ENCODE results near the gene ING5. TPM values are rescaled to one million over a fixed set of nuclear protein-coding genes. Genes with fewer than 3 reads are reported as not detected.

ING5 gene
- total RNA-seq, 1 donor from 2014 or later = 19.7 TPM

- FAIRE-seq (no peak), DNase-seq (ENCODE audit: low read depth) (no peak)
- Histone ChIP-seq H3K4me3 (ENCODE audit: low read depth, low read length) (no peak overlapping the region), H3K27me3 (ENCODE audit: control insufficient read depth, insufficient read depth, low read length) (no peaks in the 10 kb centered on the region), H3K36me3 (ENCODE audit: control insufficient read depth, insufficient read depth, low read length) (peaks cover 27% of the 10 kb centered on the region)
- TF ChIP-seq CTCF (IDR thresholded peaks at IDR 0.05; ENCODE audit: insufficient read depth, low read length, severe bottlenecking) = no peak
Measured at GRCh38 chr2:241670333-241671110, 31.3 kb upstream of the ING5 start.

DNA sequence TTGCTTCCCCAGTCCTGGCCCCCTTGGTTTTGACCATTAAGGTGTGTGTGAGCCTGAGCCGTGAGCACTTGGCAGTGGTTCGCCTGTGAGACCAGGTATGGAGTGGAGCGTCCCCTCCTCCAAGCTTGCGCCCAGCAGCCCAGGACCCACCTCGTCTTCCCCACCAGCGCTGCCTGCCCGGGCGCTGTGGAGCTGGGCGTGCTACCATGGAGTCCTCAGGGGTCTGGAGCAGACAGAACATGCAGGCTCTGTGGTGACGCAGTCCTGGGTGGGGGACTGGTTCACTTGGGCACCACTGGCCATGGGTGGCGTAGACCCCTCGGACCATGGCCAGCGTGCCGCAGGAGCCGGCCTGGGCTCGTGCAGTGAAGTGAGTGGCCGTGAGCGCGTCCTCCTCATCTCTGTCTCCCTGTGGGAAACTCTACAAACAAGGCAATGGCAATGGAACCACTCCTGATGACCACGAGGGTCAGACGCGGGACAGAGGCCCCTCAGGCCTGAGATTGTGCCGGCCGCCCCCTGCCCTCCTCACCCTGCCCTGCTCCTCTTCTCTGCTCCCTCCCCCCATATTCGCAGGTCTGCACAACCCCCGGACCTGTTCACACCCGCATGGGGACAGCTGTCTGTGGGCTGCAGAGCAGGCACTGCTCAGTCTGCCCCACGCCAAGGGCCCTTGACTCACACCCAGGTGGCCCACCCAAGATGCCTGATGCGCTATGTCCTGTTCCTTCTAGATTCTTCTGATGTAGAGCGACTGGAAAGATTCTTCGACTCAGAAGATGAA, 30.2 kb upstream of the ING5 start:
- Histone ChIP-seq H3K27me3 (ENCODE audit: control insufficient read depth, insufficient read depth, low read length) (no peaks in the 10 kb centered on the region), H3K36me3 (ENCODE audit: control insufficient read depth, insufficient read depth, low read length) (peaks cover 24% of the 10 kb centered on the region), H3K4me3 (ENCODE audit: low read depth, low read length) (no peak overlapping the region)
- no peak for TF ChIP-seq CTCF (IDR thresholded peaks at IDR 0.05; ENCODE audit: insufficient read depth, low read length, severe bottlenecking)
- no peak for DNase-seq (ENCODE audit: low read depth)
- FAIRE-seq = peak; percentile 60

DNA sequence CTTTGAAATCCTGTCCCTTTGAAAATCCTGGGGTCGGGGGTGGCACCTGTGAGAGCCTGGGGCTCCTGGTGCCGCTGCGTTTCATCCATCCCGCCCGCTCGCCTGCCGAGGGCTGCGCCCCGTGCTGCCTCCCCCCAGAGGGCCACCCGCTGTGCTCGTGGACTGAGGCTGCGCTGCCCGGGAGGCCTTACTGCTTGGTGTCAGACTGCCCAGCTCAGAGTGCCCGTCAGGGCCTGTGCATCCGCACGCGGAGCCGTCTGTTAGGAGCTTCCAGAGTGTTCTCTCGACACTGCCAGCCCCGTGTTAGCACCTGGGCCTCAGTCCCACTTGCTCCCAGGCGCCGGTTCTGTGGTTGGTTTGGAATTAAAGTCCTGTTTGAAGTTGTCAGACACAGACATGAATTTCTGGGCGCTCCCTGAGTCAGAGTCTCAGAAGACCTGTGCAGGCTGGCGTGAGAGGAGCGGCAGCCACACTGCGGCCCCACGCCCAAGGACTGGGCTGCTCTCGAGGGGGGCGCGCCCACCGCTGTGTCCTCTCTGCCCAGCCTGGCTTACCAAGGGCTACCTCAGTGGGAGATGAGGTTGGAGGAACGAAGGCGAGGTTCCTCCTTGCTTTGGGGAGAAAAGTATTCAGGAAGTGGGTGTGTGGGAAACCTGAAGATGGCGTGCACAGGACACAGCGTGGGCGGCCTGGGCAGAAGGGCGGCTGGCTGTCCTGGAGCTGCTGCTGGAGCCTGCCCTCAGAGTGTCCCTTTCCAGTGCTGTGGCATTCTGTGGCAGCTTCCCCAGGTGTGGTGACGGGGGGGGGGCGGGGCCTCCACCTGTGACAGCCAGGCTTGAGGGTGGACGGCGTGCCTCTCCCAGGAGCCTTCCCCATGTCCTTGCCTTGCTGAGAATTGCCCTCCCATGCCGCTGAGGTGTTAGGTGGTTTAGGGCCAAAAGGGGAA, 29.3 kb upstream of the ING5 start:
- DNase-seq (ENCODE audit: low read depth) = no peak
- FAIRE-seq = no peak
- Histone ChIP-seq H3K27me3 (ENCODE audit: control insufficient read depth, insufficient read depth, low read length) (no peaks in the 10 kb centered on the region), H3K36me3 (ENCODE audit: control insufficient read depth, insufficient read depth, low read length) (peaks cover 23% of the 10 kb centered on the region), H3K4me3 (ENCODE audit: low read depth, low read length) (no peak overlapping the region)
- no peak for TF ChIP-seq CTCF (IDR thresholded peaks at IDR 0.05; ENCODE audit: insufficient read depth, low read length, severe bottlenecking)

- FAIRE-seq (no peak), DNase-seq (ENCODE audit: low read depth) (no peak)
- H3K4me3 ChIP-seq (ENCODE audit: low read depth, low read length) = no peak overlapping the region
- peaks cover 21% of the 10 kb centered on the region for H3K36me3 ChIP-seq (ENCODE audit: control insufficient read depth, insufficient read depth, low read length)
- H3K27me3 ChIP-seq (ENCODE audit: control insufficient read depth, insufficient read depth, low read length) = no peaks in the 10 kb centered on the region
- no peak for TF ChIP-seq CTCF (IDR thresholded peaks at IDR 0.05; ENCODE audit: insufficient read depth, low read length, severe bottlenecking)
Measured at GRCh38 chr2:241673189-241673663, 28.6 kb upstream of the ING5 start.

GRCh38 chr2:241673797-241674725, 27.8 kb upstream of the ING5 start:
- peaks cover 20% of the 10 kb centered on the region for H3K36me3 ChIP-seq (ENCODE audit: control insufficient read depth, insufficient read depth, low read length)
- no peaks in the 10 kb centered on the region for H3K27me3 ChIP-seq (ENCODE audit: control insufficient read depth, insufficient read depth, low read length)
- TF ChIP-seq CTCF (IDR thresholded peaks at IDR 0.05; ENCODE audit: insufficient read depth, low read length, severe bottlenecking) = no peak
- no peak for DNase-seq (ENCODE audit: low read depth)
- H3K4me3 ChIP-seq (ENCODE audit: low read depth, low read length) = no peak overlapping the region
- FAIRE-seq = no peak

Data from bronchial epithelial cell (primary cell).